GM12864 (cell line): Measurements from ENCODE around the gene ST3GAL6.
A peak's percentile ranks its signal among the peaks of the same experiment; 100 is the strongest.

Source experiments
- DNase-seq: peaks from one replicate; pipeline ENCODE4 v3.0.0-alpha.2; 2011; ENCODE audit warnings: low read depth
- H3K4me3 ChIP-seq: 2 replicates; pipeline ENCODE4 v1.5.1; 2011; ENCODE audit warnings: mild to moderate bottlenecking, low read depth, low read length, control low read depth
- CTCF ChIP-seq: IDR thresholded peaks from 2 replicates; pipeline ENCODE4 v1.5.1; 2011; ENCODE audit warnings: low read depth, mild to moderate bottlenecking, moderate library complexity, low read length, control low read depth, inconsistent platforms; ENCODE audit errors: missing control alignments

ST3GAL6 gene

DNA sequence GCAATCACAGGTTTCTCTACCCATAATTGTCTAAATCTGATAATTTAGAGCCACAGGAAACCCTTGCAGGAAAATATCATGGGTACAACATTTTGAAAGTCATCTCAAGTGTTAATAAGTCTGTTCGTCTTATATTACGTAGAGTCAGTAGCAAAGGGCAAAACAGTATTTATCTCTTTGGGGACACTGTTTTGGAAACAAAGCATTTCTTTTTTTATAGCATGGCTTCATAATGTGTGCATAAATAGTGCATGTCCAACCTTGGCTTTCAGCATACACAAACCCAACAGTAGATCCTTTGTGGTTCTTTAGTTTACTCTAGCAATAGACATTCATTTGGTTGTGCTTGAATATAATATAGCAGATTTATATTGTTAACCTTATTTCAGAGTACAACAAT lies 24.0 kb downstream of the ST3GAL6 start:
- DNase-seq = no peak
- H3K4me3 ChIP-seq = no peak overlapping the region
- TF ChIP-seq CTCF = no peak

GRCh38 chr3:98788651-98789050 lies 25.5 kb downstream of the ST3GAL6 start:
- no peak for TF ChIP-seq CTCF
- no peak for DNase-seq
- H3K4me3 ChIP-seq = no peak overlapping the region

DNA sequence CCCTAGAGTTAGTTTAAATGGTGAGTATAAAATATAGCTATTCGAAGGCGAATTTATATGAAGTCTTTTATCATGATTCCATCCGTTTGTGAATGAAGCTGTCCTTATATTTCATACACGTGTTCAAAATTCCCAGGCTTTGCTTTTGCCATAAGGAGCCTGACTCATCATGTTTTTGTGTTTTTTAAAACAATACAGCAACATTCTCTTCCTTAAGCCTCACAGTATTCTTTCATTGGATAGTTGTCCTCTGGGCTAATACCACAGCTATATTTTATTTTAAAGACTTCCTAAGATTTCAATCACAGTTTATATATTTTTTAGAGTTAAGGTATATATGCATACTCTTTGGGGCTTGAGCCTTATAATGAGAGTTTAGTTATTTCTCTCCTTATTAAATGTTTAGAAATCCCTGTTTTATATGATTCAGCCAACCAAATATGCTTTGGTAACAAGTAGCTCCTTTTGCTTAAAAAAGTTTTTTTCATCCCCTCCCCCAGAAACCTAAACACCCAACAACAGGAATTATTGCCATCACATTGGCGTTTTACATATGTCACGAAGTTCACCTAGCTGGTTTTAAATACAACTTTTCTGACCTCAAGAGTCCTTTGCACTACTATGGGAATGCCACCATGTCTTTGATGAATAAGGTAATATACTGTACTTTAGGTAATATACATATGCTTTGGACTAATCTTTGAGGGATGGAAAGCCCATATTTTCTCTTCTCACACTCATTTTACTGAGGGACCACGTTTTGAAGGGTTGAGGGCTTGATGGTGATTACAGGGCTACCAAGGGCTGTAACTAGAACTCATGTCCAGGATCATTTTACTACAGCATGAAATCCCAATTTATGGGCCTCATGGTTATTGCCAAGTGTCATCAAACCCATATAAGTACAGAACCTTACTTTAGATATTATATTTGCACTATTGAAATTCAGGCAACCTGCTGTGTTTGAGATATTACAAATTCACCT lies 28.5 kb downstream of the ST3GAL6 start:
- DNase-seq = no peak
- H3K4me3 ChIP-seq = no peak overlapping the region
- no peak for TF ChIP-seq CTCF

- no peak for TF ChIP-seq CTCF
- no peak for DNase-seq
Observed at GRCh38 chr3:98793971-98794370, 30.8 kb downstream of the ST3GAL6 start.

DNA sequence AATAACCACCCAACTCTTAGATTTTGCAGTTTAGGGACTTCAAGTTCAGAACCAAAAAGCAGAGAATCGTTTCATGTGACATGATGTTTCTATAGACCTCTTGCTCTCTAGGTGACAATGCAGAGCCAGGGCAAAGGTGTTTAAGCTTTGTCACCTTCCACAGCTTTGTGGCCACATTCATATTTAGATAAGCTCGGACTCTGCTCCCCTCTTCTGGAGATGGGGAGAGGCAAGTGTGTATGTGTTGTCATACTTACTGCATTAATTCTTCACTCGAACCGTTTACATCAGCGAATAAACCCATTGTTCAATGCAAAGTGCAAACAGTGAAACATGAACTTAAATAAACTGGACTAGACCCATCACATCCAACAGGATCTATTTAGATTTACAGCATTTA lies 33.2 kb downstream of the ST3GAL6 start:
- peak; percentile 4 for TF ChIP-seq CTCF
- no peak for DNase-seq

More at GRCh38 chr3:98793971-98794370, 30.8 kb downstream of the ST3GAL6 start:
- no peak overlapping the region for H3K4me3 ChIP-seq

GRCh38 chr3:98797905-98798304 lies 34.8 kb downstream of the ST3GAL6 start:
- no peak for TF ChIP-seq CTCF
- DNase-seq = no peak
- H3K4me3 ChIP-seq = no peak overlapping the region

More for the DNA sequence above, 33.2 kb downstream of the ST3GAL6 start:
- H3K4me3 ChIP-seq = no peak overlapping the region
